Calu3 (cell line): ENCODE measurements around the gene MINDY4B. TPM values are rescaled to one million over a fixed set of nuclear protein-coding genes. Genes with fewer than 3 reads are reported as not detected.

Source experiments
- BruUV-seq: library from RNA; stranded (reverse); fragments of 400-500 nt; replicated peaks from 2 replicates; lab custom pipeline; 2021; lab: Mats Ljungman, UMichigan
- CTCF ChIA-PET: fragments of 300-600 bp; sonication (Branson Sonifier 250); formaldehyde crosslinking; loops from one replicate; lab custom pipeline; 2022; ENCODE audit warnings: antibody characterized with exemption; lab: Charles Lee
- DNase-seq: peaks from one replicate; pipeline ENCODE4 v3.0.0; 2022
- H3K27ac Mint-ChIP-seq: one replicate; pipeline ENCODE4 v1.8.0; 2022; ENCODE audit warnings: mixed read lengths; ENCODE audit not compliant: unreplicated experiment
- H3K27me3 Mint-ChIP-seq: one replicate; pipeline ENCODE4 v1.8.0; 2022; ENCODE audit warnings: mixed read lengths; ENCODE audit not compliant: unreplicated experiment
- H3K36me3 Mint-ChIP-seq: one replicate; pipeline ENCODE4 v1.8.0; 2022; ENCODE audit warnings: mild to moderate bottlenecking, moderate library complexity, mixed read lengths; ENCODE audit not compliant: insufficient read depth, unreplicated experiment
- H3K4me1 Mint-ChIP-seq: one replicate; pipeline ENCODE4 v1.8.0; 2022; ENCODE audit warnings: mild to moderate bottlenecking, low read depth, mixed read lengths; ENCODE audit not compliant: unreplicated experiment
- H3K4me3 Mint-ChIP-seq: one replicate; pipeline ENCODE4 v1.8.0; 2022; ENCODE audit warnings: mild to moderate bottlenecking, low read depth, moderate library complexity, mixed read lengths; ENCODE audit not compliant: unreplicated experiment
- H3K9me3 Mint-ChIP-seq: one replicate; pipeline ENCODE4 v1.8.0; 2022; ENCODE audit warnings: low read depth, mixed read lengths; ENCODE audit not compliant: unreplicated experiment
- CTCF ChIP-seq: fragments of 200-600 bp; IDR thresholded peaks from one replicate; pipeline ENCODE4 v1.8.0; 2022; ENCODE audit warnings: antibody characterized with exemption; ENCODE audit not compliant: unreplicated experiment
- intact Hi-C: fragments of 100-400 bp; cut with micrococcal nuclease; formaldehyde crosslinking; loops from one replicate; pipeline ENCODE4 v1.10.0; 2022; ENCODE audit not compliant: unreplicated experiment
- total RNA-seq: library from RNA; stranded (reverse); gene quantifications from 2 replicates; pipeline ENCODE4 v1.2.3, GENCODE V29; 2022

The MINDY4B gene
- total RNA-seq, 1 experiment from 2014 or later = not detected

GRCh38 chr3:150928234-150928633 is 23.0 kb upstream of the MINDY4B start:
- no peak for TF ChIP-seq CTCF
- no peak for DNase-seq
- Mint-ChIP-seq H3K4me3 (no peak overlapping the region), H3K9me3 (no peaks in the 10 kb centered on the region), H3K36me3 (no peaks in the 10 kb centered on the region), H3K27me3 (peaks cover 64% of the 10 kb centered on the region), H3K4me1 (no peaks in the 10 kb centered on the region), H3K27ac (no peak overlapping the region)
- intact Hi-C loops = loop anchor here (5.0 kb wide), 1 partner anchor 159 kb away; the partner anchor contains the start of gene MED12L
- no TSS peak for BruUV-seq
- CTCF ChIA-PET = interaction anchor here (0.7 kb wide), 1 partner anchor 138 kb away, joined by 3 read pairs; no protein-coding TSS in a partner anchor

- DNase-seq = no peak
- Mint-ChIP-seq H3K4me1 (no peaks in the 10 kb centered on the region), H3K27me3 (peaks cover 61% of the 10 kb centered on the region), H3K27ac (no peak overlapping the region), H3K4me3 (no peak overlapping the region), H3K9me3 (no peaks in the 10 kb centered on the region), H3K36me3 (no peaks in the 10 kb centered on the region)
- intact Hi-C loops = loop anchor here (5.0 kb wide), 1 partner anchor 161 kb away; the partner anchor contains the start of gene MED12L
- BruUV-seq = no TSS peak
- no peak for TF ChIP-seq CTCF
- CTCF ChIA-PET = interaction anchor here (0.6 to 1.0 kb wide), 2 partner anchors 219 to 220 kb away, joined by 3 to 5 read pairs; no protein-coding TSS in a partner anchor
These were observed 21.1 kb upstream of the MINDY4B start for GRCh38 chr3:150926328-150926727.

GRCh38 chr3:150925751-150926201 is 20.5 kb upstream of the MINDY4B start:
- CTCF ChIA-PET = interaction anchor here (1.0 kb wide), 1 partner anchor 221 kb away, joined by 5 read pairs; no protein-coding TSS in a partner anchor
- DNase-seq = peak; percentile 87
- intact Hi-C loops = loop anchor here (1.0 to 5.0 kb wide), 2 partner anchors 162 to 221 kb away; partner anchors contain the start of gene MED12L
- no peaks in the 10 kb centered on the region for H3K9me3 Mint-ChIP-seq
- H3K4me3 Mint-ChIP-seq = no peak overlapping the region
- H3K4me1 Mint-ChIP-seq = no peaks in the 10 kb centered on the region
- TF ChIP-seq CTCF = peak; percentile 95
- H3K27ac Mint-ChIP-seq = no peak overlapping the region
- no TSS peak for BruUV-seq
- H3K27me3 Mint-ChIP-seq = peaks cover 63% of the 10 kb centered on the region
- H3K36me3 Mint-ChIP-seq = no peaks in the 10 kb centered on the region

GRCh38 chr3:150922611-150923010 is 17.4 kb upstream of the MINDY4B start:
- Mint-ChIP-seq H3K36me3 (no peaks in the 10 kb centered on the region), H3K27me3 (peaks cover 77% of the 10 kb centered on the region), H3K9me3 (no peaks in the 10 kb centered on the region), H3K4me1 (no peaks in the 10 kb centered on the region), H3K27ac (no peak overlapping the region), H3K4me3 (no peak overlapping the region)
- intact Hi-C loops = loop anchor here (1.0 kb wide), 1 partner anchor 201 kb away; no protein-coding TSS in a partner anchor
- CTCF ChIA-PET = interaction anchor here (1.5 kb wide), 1 partner anchor 50 kb away, joined by 3 read pairs; no protein-coding TSS in a partner anchor
- TF ChIP-seq CTCF = no peak
- peak; percentile 36 for DNase-seq
- no TSS peak for BruUV-seq
